A673 (cell line): Measurements from ENCODE around the gene COL5A1. TPM values are rescaled to one million over a fixed set of nuclear protein-coding genes. Genes with fewer than 3 reads are reported as not detected.

Experiments
- BruUV-seq: library from RNA; stranded (reverse); fragments of 400-500 nt; replicated peaks from 2 replicates; lab custom pipeline; 2021; lab: Mats Ljungman, UMichigan
- CTCF ChIA-PET: fragments of 300-600 bp; sonication (Branson Sonifier 250); formaldehyde crosslinking; loops from one replicate; lab custom pipeline; 2022; ENCODE audit warnings: antibody characterized with exemption; lab: Charles Lee
- POLR2A ChIA-PET: fragments of 300-600 bp; sonication (Branson Sonifier 250); formaldehyde crosslinking; loops from one replicate; lab custom pipeline; 2022; ENCODE audit warnings: antibody characterized with exemption; ENCODE audit not compliant: low non-redundant PET; lab: Charles Lee
- DNase-seq: peaks from one replicate; pipeline ENCODE4 v3.0.0-alpha.2; 2015; ENCODE audit warnings: low spot score
- H3K27ac ChIP-seq: fragments of 200-600 bp; sonication (generic); 2 replicates; pipeline ENCODE4 v1.5.1; 2016; ENCODE audit warnings: mixed run types, low read depth, mild to moderate bottlenecking, mixed read lengths, antibody characterized with exemption, low read length; ENCODE audit not compliant: poor library complexity, severe bottlenecking
- H3K27me3 ChIP-seq: fragments of 200-600 bp; sonication (generic); replicated peaks from 2 replicates; pipeline ENCODE4 v1.6.1; 2017; ENCODE audit warnings: mixed run types, low read depth, mild to moderate bottlenecking, mixed read lengths, antibody characterized with exemption, low read length; ENCODE audit not compliant: insufficient read depth, poor library complexity
- H3K36me3 ChIP-seq: fragments of 200-600 bp; sonication (generic); 2 replicates; pipeline ENCODE4 v1.6.1; 2016; ENCODE audit warnings: mixed run types, mild to moderate bottlenecking, mixed read lengths, antibody characterized with exemption, low read length; ENCODE audit not compliant: insufficient read depth, poor library complexity, severe bottlenecking
- H3K4me1 ChIP-seq: fragments of 200-600 bp; sonication (generic); 2 replicates; pipeline ENCODE4 v1.6.1; 2017; ENCODE audit warnings: mixed run types, mild to moderate bottlenecking, mixed read lengths, antibody characterized with exemption, low read length; ENCODE audit not compliant: insufficient read depth, poor library complexity, severe bottlenecking
- H3K4me3 ChIP-seq: fragments of 200-600 bp; sonication (generic); 2 replicates; pipeline ENCODE4 v1.5.1; 2016; ENCODE audit warnings: low read depth, mixed run types, mild to moderate bottlenecking, mixed read lengths, low read length; ENCODE audit not compliant: poor library complexity, severe bottlenecking
- H3K9me3 ChIP-seq: fragments of 200-600 bp; sonication (generic); 2 replicates; pipeline ENCODE4 v1.6.1; 2016; ENCODE audit warnings: mixed run types, low read depth, mild to moderate bottlenecking, mixed read lengths, antibody characterized with exemption, low read length; ENCODE audit not compliant: poor library complexity, severe bottlenecking
- EZH2 ChIP-seq: fragments of 200-600 bp; sonication (generic); IDR thresholded peaks from 2 replicates; pipeline ENCODE4 v1.6.1; 2017; ENCODE audit warnings: borderline replicate concordance, low read depth, mild to moderate bottlenecking, mixed read lengths, antibody characterized with exemption, low read length; ENCODE audit not compliant: poor library complexity, severe bottlenecking
- intact Hi-C: fragments of 100-400 bp; cut with micrococcal nuclease; formaldehyde crosslinking; loops from one replicate; pipeline ENCODE4 v1.10.0; 2022; ENCODE audit not compliant: unreplicated experiment
- total RNA-seq: library from RNA; stranded (reverse); gene quantifications from 2 replicates; pipeline ENCODE4 v1.2.3, GENCODE V29; 2021
- TF ChIP-seq, protein P1 (sequence below): fragments of 300-800, 200-600 bp; sonication (generic); conservative IDR thresholded peaks from 2 replicates; pipeline ENCODE4 v1.5.1; 2017; ENCODE audit warnings: low read depth, mild to moderate bottlenecking, antibody characterized with exemption, low read length, moderate library complexity, mixed read lengths

COL5A1 gene
- total RNA-seq, 1 experiment from 2014 or later = 33.6 TPM

DNA sequence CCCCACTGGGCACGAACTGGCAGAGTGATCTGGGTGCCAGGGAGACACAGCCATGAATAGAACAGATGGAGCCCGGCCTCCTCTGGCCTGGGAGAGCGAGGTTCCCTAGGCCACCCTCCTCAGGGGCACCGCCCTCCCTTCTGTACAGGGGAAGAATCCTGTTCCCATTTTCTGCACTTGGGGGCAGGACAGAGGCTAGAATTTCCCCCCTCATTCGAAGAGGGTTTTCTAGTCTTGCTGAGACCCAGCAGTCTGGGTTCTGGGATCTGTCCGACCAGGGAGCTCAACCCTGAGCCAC lies 52.7 kb downstream of the COL5A1 start:
- no peak for TF ChIP-seq EZH2
- TF ChIP-seq, protein P1, sequence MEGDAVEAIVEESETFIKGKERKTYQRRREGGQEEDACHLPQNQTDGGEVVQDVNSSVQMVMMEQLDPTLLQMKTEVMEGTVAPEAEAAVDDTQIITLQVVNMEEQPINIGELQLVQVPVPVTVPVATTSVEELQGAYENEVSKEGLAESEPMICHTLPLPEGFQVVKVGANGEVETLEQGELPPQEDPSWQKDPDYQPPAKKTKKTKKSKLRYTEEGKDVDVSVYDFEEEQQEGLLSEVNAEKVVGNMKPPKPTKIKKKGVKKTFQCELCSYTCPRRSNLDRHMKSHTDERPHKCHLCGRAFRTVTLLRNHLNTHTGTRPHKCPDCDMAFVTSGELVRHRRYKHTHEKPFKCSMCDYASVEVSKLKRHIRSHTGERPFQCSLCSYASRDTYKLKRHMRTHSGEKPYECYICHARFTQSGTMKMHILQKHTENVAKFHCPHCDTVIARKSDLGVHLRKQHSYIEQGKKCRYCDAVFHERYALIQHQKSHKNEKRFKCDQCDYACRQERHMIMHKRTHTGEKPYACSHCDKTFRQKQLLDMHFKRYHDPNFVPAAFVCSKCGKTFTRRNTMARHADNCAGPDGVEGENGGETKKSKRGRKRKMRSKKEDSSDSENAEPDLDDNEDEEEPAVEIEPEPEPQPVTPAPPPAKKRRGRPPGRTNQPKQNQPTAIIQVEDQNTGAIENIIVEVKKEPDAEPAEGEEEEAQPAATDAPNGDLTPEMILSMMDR = no peak
- no peaks in the 10 kb centered on the region for H3K4me1 ChIP-seq
- intact Hi-C loops = loop anchor here (10.0 kb wide), 1 partner anchor 720 kb away; no protein-coding TSS in a partner anchor
- no peak for DNase-seq
- no peak overlapping the region for H3K4me3 ChIP-seq
- H3K27me3 ChIP-seq = no peaks in the 10 kb centered on the region
- no TSS peak for BruUV-seq
- H3K36me3 ChIP-seq = no peaks in the 10 kb centered on the region
- POLR2A ChIA-PET = no interaction called here
- H3K27ac ChIP-seq = no peak overlapping the region
- CTCF ChIA-PET = interaction anchor here (1.0 kb wide), 1 partner anchor 357 kb away, joined by 3 read pairs; no protein-coding TSS in a partner anchor
- no peaks in the 10 kb centered on the region for H3K9me3 ChIP-seq

GRCh38 chr9:134694714-134695113 lies 53.1 kb downstream of the COL5A1 start:
- H3K4me1 ChIP-seq = no peaks in the 10 kb centered on the region

GRCh38 chr9:134695144-134695543 lies 53.5 kb downstream of the COL5A1 start:
- Histone ChIP-seq H3K36me3 (no peaks in the 10 kb centered on the region), H3K27me3 (no peaks in the 10 kb centered on the region), H3K4me3 (no peak overlapping the region), H3K27ac (no peak overlapping the region), H3K9me3 (no peaks in the 10 kb centered on the region), H3K4me1 (no peaks in the 10 kb centered on the region)
- POLR2A ChIA-PET = no interaction called here
- no peak for TF ChIP-seq EZH2
- TF ChIP-seq, protein P1 = no peak
- BruUV-seq = no TSS peak
- CTCF ChIA-PET = no interaction called here
- DNase-seq = no peak
- intact Hi-C loops = loop anchor here (5.0 to 10.0 kb wide), 2 partner anchors 42 to 720 kb away; no protein-coding TSS in a partner anchor

More at GRCh38 chr9:134694714-134695113, 53.1 kb downstream of the COL5A1 start:
- H3K27me3 ChIP-seq = no peaks in the 10 kb centered on the region
- TF ChIP-seq, protein P1 = no peak
- no peak for TF ChIP-seq EZH2
- H3K27ac ChIP-seq = no peak overlapping the region
- intact Hi-C loops = loop anchor here (5.0 to 10.0 kb wide), 2 partner anchors 43 to 720 kb away; no protein-coding TSS in a partner anchor
- ChIA-PET POLR2A (no interaction called here), CTCF (no interaction called here)
- H3K9me3 ChIP-seq = no peaks in the 10 kb centered on the region
- DNase-seq = no peak
- no TSS peak for BruUV-seq
- no peak overlapping the region for H3K4me3 ChIP-seq
- H3K36me3 ChIP-seq = no peaks in the 10 kb centered on the region
